ENCODE measurements around the gene SEMA5A. TPM values are rescaled to one million over a fixed set of nuclear protein-coding genes. Genes with fewer than 3 reads are reported as not detected.

SEMA5A gene
- total and polyA plus RNA-seq, 2 of the 8 experiments (the other 6 are each of a cell fraction or from before 2014, with no cell fraction given): 5.3 to 8.9 TPM

DNA sequence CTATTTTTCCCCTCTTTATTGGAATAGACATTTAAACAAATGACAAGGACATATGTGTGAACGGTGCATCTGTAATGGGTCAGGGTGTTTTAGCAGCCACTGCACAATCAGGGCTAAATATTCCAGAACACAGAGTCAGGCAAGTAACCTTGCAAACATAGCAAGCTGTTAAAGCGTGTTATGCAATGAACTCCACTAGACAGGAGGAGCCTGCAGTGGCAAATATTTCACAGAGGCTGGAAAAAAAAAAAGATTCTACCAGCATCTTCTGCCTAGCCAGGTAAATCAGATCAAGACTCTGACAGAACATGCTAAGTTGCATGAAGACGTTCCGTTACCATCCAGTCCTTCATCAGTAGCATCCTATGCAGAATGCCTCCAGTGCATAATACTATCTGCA lies 171.8 kb downstream of the SEMA5A start:
- no peak overlapping the region for H2BK20ac ChIP-seq (ENCODE audit: low read length)
- H3K56ac ChIP-seq (replicated peaks; ENCODE audit: insufficient read length, low read depth, low read length): no peak overlapping the region
- H4K5ac ChIP-seq (ENCODE audit: insufficient read length, low read depth, low read length): no peak overlapping the region
- H2BK12ac ChIP-seq (ENCODE audit: low read depth, low read length): no peak overlapping the region
- H3K4ac ChIP-seq (replicated peaks; ENCODE audit: insufficient read length, low read depth, low read length): no peak overlapping the region
- H3K23me2 ChIP-seq (ENCODE audit: low read depth, low read length): no peaks in the 10 kb centered on the region; the same call in 1 of the 2 replicates
- no peaks in the 10 kb centered on the region for H3K27me3 ChIP-seq (replicated peaks in 1 of 4; ENCODE audit: control insufficient read depth in 3 of 4, extremely low read depth in 1 of 4, insufficient read depth in 3 of 4, low read length in 3 of 4)
- no peaks in the 10 kb centered on the region for H3K79me1 ChIP-seq (ENCODE audit: low read depth, low read length)
- no peak overlapping the region for H2BK15ac ChIP-seq (ENCODE audit: low read length)
- H3K79me2 ChIP-seq (ENCODE audit: control insufficient read depth in 1 of 2, insufficient read depth in 2 of 2, low read length in 2 of 2): no peaks in the 10 kb centered on the region; a peak in 1 of 4 replicates
- H3K23ac ChIP-seq (ENCODE audit: insufficient read length): no peak overlapping the region
- no peak overlapping the region for H2AFZ ChIP-seq (ENCODE audit: low read length)
- no peak overlapping the region for H3K18ac ChIP-seq (ENCODE audit: extremely low read depth, low read length)
- H3K9ac ChIP-seq (replicated peaks in 1 of 4; ENCODE audit: extremely low read depth in 1 of 4, low read depth in 3 of 4, low read length in 3 of 4): no peak overlapping the region
- H3K4me1 ChIP-seq (replicated peaks in 1 of 4; ENCODE audit: control insufficient read depth in 3 of 4, insufficient read depth in 4 of 4, low read length in 3 of 4): no peaks in the 10 kb centered on the region
- FAIRE-seq: no peak
- 93% methylated on average over 4 of the region's 4 CpGs; no CpG with 5 or more reads in 1 of the 2 experiments for WGBS, 2 experiments (ENCODE audit: extremely low coverage in 1 of 2, insufficient coverage in 1 of 2, insufficient read length in 1 of 2, insufficient replicate concordance in 2 of 2, low coverage in 1 of 2, low lambda C conversion rate in 2 of 2, missing lambda C conversion rate in 1 of 2)
- H3K4me3 ChIP-seq (ENCODE audit: extremely low read depth in 1 of 4, insufficient read depth in 2 of 4, low read depth in 3 of 4, low read length in 4 of 4): no peak overlapping the region
- H3K9me3 ChIP-seq (ENCODE audit: insufficient read depth in 2 of 2, low read depth in 1 of 2, low read length in 1 of 2): peaks cover 0 to under 1% of the 10 kb centered on the region in 2 experiments; a peak in 1 of 4 replicates
- H2AK5ac ChIP-seq (ENCODE audit: low read depth, low read length): no peak overlapping the region
- CTCF ChIA-PET (ENCODE audit: partially characterized antibody): interaction anchor here (0.6 kb wide), 2 partner anchors 248 to 609 kb away, joined by 3 read pairs; no protein-coding TSS in a partner anchor
- H3K4me2 ChIP-seq (ENCODE audit: insufficient read depth in 1 of 2, low read depth in 2 of 2, low read length in 2 of 2): no peak overlapping the region
- no peak for DNase-seq (ENCODE audit: low read depth in 1 of 2, low spot score in 2 of 2)
- no peak overlapping the region for H2BK5ac ChIP-seq (ENCODE audit: low read depth, low read length)
- no peak overlapping the region for H4K8ac ChIP-seq (ENCODE audit: extremely low read depth, insufficient read depth, low read length)
- H3K27ac ChIP-seq (ENCODE audit: low read depth, low read length): no peak overlapping the region
- no peaks in the 10 kb centered on the region for H4K20me1 ChIP-seq (replicated peaks in 1 of 2; ENCODE audit: control insufficient read depth in 1 of 2, insufficient read depth in 2 of 2, low read length in 2 of 2)
- H2BK120ac ChIP-seq (replicated peaks; ENCODE audit: low read depth, low read length): no peak overlapping the region
- POLR2A ChIA-PET (ENCODE audit: partially characterized antibody): no interaction called here
- H4K91ac ChIP-seq (replicated peaks; ENCODE audit: insufficient read length, low read length): no peak overlapping the region
- no peak overlapping the region for H3K14ac ChIP-seq (ENCODE audit: insufficient read length)
- no peaks in the 10 kb centered on the region for H3K36me3 ChIP-seq (ENCODE audit: control insufficient read depth in 2 of 4, insufficient read depth in 4 of 4, low read length in 3 of 4)
- TF ChIP-seq YY1 (IDR thresholded peaks at IDR 0.05; ENCODE audit: low read depth, low read length) (no peak), PHF8 (conservative IDR thresholded peaks at IDR 0.05; ENCODE audit: low read depth, low read length) (no peak), TBP (IDR thresholded peaks at IDR 0.05; ENCODE audit: low read depth, low read length) (no peak), BACH1 (IDR thresholded peaks at IDR 0.05; ENCODE audit: low read length) (no peak), CBX5 (IDR thresholded peaks at IDR 0.05; ENCODE audit: low read depth, low read length) (no peak), GTF2F1 (IDR thresholded peaks at IDR 0.05; ENCODE audit: borderline replicate concordance, low read depth, low read length) (no peak), CBX8 (IDR thresholded peaks at IDR 0.05; ENCODE audit: borderline replicate concordance, low read depth, low read length) (no peak), SP1 (IDR thresholded peaks at IDR 0.05; ENCODE audit: low read depth, low read length) (no peak), POU5F1 (IDR thresholded peaks at IDR 0.05; ENCODE audit: low read depth, low read length) (no peak), RXRA (IDR thresholded peaks at IDR 0.05; ENCODE audit: insufficient read depth, low read depth, low read length) (no peak), HDAC6 (IDR thresholded peaks at IDR 0.05; ENCODE audit: low read depth, low read length) (no peak), CHD1 (IDR thresholded peaks at IDR 0.05; ENCODE audit: low read depth, low read length) (no peak)
- TF ChIP-seq, protein P1, sequence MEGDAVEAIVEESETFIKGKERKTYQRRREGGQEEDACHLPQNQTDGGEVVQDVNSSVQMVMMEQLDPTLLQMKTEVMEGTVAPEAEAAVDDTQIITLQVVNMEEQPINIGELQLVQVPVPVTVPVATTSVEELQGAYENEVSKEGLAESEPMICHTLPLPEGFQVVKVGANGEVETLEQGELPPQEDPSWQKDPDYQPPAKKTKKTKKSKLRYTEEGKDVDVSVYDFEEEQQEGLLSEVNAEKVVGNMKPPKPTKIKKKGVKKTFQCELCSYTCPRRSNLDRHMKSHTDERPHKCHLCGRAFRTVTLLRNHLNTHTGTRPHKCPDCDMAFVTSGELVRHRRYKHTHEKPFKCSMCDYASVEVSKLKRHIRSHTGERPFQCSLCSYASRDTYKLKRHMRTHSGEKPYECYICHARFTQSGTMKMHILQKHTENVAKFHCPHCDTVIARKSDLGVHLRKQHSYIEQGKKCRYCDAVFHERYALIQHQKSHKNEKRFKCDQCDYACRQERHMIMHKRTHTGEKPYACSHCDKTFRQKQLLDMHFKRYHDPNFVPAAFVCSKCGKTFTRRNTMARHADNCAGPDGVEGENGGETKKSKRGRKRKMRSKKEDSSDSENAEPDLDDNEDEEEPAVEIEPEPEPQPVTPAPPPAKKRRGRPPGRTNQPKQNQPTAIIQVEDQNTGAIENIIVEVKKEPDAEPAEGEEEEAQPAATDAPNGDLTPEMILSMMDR (IDR thresholded peaks at IDR 0.05; ENCODE audit: control extremely low read depth in 1 of 3, insufficient read depth in 1 of 3, low read depth in 1 of 3, low read length in 3 of 3): no peak

Measured in H1 (cell line).